SK-N-MC (cell line): ENCODE results near the gene HEPH.

Source experiments
- EZH2 ChIP-seq: fragments of 200-600 bp; sonication (generic); IDR thresholded peaks from one replicate; pipeline ENCODE4 v1.6.1; 2017; ENCODE audit warnings: antibody characterized with exemption
- POLR2AphosphoS5 ChIP-seq: IDR thresholded peaks from 2 replicates; pipeline ENCODE4 v1.6.1; 2012; ENCODE audit warnings: mild to moderate bottlenecking, low read depth, low read length, borderline replicate concordance

GRCh38 chrX:66149519-66149918 is 14.5 kb upstream of the HEPH start:
- TF ChIP-seq EZH2 (no peak), POLR2AphosphoS5 (no peak)
